Astrocyte (in vitro differentiated cells and primary cell): ENCODE measurements around the gene EIF3M.

Experiments
- CTCF ChIP-seq: IDR thresholded peaks from 2 replicates; pipeline ENCODE4 v1.5.1; 2011; ENCODE audit warnings: low read depth, mild to moderate bottlenecking, inconsistent platforms, low read length, moderate library complexity; ENCODE audit not compliant: insufficient read depth
- EZH2 ChIP-seq: IDR thresholded peaks from 2 replicates; pipeline ENCODE4 v1.6.1; 2012; ENCODE audit warnings: mild to moderate bottlenecking, low read length, inconsistent platforms; ENCODE audit not compliant: insufficient read depth

DNA sequence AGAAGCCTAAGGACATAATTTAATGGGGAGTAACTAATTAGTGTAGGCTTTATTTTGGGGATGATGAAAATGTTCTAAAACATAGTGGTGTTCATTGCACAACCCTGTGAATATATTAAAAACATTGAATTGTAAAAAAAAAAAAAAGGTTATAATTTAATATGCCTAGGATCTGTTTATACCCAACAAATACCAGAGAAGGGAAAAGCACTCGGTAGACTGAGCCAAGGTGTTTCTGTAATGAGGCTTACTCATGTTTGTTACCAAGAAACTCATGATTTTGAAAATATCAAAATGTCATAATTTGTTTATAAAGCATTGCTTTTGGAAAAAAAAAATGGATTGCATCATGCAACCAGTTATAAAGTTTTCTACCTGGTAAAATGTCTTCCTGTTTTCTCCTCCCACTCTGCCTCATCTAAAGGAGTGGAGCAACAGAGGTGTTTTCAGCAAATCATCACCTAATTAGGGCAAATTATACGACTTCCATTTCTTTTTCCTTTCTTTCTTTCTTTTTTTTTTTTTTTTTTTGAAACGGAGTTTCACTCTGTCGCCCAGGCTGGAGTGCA is 14.2 kb upstream of the EIF3M start:
- TF ChIP-seq CTCF = no peak
- TF ChIP-seq EZH2 = no peak
